ENCODE measurements around the gene GPR183.

Gene GPR183

DNA sequence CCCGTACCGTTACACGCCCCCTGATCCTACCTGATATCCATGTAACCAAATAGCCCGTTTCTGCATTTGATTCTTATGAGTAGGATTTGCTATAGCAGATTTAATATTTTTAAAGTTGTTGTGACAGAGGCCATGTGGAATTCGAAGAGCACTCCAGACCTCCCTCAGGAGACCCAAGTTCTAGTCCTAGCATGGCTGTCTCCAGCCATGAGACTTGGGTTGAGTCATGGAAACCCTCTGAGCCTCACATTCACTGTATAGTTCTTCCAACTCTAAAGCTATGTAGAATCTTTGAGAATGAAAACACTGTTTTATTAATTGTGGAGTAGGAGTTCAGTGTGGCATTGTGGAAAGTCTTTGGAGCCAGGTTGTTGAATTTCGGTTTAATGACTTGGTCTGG, 8.0 kb upstream of the GPR183 start:
- H3K36me3 ChIP-seq (ENCODE audit: insufficient read depth, low read length) = peaks cover 56% of the 10 kb centered on the region; the same call in 1 of the 2 replicates
- H3K27me3 ChIP-seq (ENCODE audit: insufficient read depth, low read length, poor library complexity, severe bottlenecking) = no peaks in the 10 kb centered on the region
- no peaks in the 10 kb centered on the region for H3F3A ChIP-seq (ENCODE audit: low read depth)
- H3K9me3 ChIP-seq (ENCODE audit: insufficient read depth, low read depth, low read length) = no peaks in the 10 kb centered on the region
- peaks cover 4% of the 10 kb centered on the region for H4K20me1 ChIP-seq (ENCODE audit: insufficient read depth, low read length, poor library complexity, severe bottlenecking)
- no peak for TF ChIP-seq EZH2phosphoT487 (IDR thresholded peaks at IDR 0.05; ENCODE audit: borderline replicate concordance)
- TF ChIP-seq, protein P1, sequence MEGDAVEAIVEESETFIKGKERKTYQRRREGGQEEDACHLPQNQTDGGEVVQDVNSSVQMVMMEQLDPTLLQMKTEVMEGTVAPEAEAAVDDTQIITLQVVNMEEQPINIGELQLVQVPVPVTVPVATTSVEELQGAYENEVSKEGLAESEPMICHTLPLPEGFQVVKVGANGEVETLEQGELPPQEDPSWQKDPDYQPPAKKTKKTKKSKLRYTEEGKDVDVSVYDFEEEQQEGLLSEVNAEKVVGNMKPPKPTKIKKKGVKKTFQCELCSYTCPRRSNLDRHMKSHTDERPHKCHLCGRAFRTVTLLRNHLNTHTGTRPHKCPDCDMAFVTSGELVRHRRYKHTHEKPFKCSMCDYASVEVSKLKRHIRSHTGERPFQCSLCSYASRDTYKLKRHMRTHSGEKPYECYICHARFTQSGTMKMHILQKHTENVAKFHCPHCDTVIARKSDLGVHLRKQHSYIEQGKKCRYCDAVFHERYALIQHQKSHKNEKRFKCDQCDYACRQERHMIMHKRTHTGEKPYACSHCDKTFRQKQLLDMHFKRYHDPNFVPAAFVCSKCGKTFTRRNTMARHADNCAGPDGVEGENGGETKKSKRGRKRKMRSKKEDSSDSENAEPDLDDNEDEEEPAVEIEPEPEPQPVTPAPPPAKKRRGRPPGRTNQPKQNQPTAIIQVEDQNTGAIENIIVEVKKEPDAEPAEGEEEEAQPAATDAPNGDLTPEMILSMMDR (conservative IDR thresholded peaks at IDR 0.05; ENCODE audit: low read length) = no peak
- no peak overlapping the region for H3K4me3 ChIP-seq (ENCODE audit: low read length, poor library complexity, severe bottlenecking)
- no peak overlapping the region for H3K9ac ChIP-seq (ENCODE audit: low read depth, low read length, poor library complexity, severe bottlenecking)
- no peak overlapping the region for H3K4me2 ChIP-seq (ENCODE audit: low read depth, low read length, poor library complexity, severe bottlenecking)
- no peaks in the 10 kb centered on the region for H3K4me1 ChIP-seq (ENCODE audit: insufficient read depth, low read length, poor library complexity, severe bottlenecking)
- H3K79me2 ChIP-seq (ENCODE audit: insufficient read depth, low read length) = peaks cover 27% of the 10 kb centered on the region; the same call in 1 of the 2 replicates
- no peaks in the 10 kb centered on the region for H3K9me2 ChIP-seq (replicated peaks; ENCODE audit: low read depth, low read length)
- no peak overlapping the region for H2AFZ ChIP-seq (ENCODE audit: low read length)

DNA sequence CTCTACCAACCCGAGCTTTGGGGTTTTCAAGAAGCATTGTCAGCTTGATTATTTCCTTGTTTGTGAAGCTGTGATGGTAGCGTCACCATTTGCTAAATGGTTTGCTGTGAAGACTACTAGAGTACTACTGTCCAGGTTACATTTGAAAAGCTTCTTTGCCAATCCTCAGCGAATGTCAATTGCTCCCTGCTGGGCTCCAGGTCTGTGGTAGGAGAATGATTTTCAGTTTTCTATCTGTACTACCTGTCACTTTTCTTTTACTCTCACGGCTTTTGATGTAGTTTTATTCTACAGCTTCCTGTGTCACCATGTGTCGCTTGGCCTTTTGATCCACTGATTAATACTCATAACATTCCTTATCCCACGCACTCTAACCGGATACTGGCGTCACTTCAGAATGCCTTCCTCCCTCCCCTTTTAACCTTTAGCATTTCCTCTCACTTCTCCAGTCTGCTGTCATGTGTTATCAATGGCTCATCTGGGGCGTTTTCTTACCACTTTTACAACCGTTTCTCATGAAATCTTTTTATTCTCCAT, 7.5 kb upstream of the GPR183 start:
- peaks cover 56% of the 10 kb centered on the region; the same call in 1 of the 2 replicates for H3K36me3 ChIP-seq (ENCODE audit: insufficient read depth, low read length)
- H3K4me2 ChIP-seq (ENCODE audit: low read depth, low read length, poor library complexity, severe bottlenecking) = no peak overlapping the region
- no peaks in the 10 kb centered on the region for H3K9me3 ChIP-seq (ENCODE audit: insufficient read depth, low read depth, low read length)
- H3F3A ChIP-seq (ENCODE audit: low read depth) = no peaks in the 10 kb centered on the region
- H3K79me2 ChIP-seq (ENCODE audit: insufficient read depth, low read length) = peaks cover 31% of the 10 kb centered on the region; the same call in 1 of the 2 replicates
- H2AFZ ChIP-seq (ENCODE audit: low read length) = no peak overlapping the region
- TF ChIP-seq, protein P1 (conservative IDR thresholded peaks at IDR 0.05; ENCODE audit: low read length) = no peak
- no peak for TF ChIP-seq EZH2phosphoT487 (IDR thresholded peaks at IDR 0.05; ENCODE audit: borderline replicate concordance)
- H3K4me1 ChIP-seq (ENCODE audit: insufficient read depth, low read length, poor library complexity, severe bottlenecking) = no peaks in the 10 kb centered on the region
- H3K9me2 ChIP-seq (replicated peaks; ENCODE audit: low read depth, low read length) = no peaks in the 10 kb centered on the region
- peaks cover 4% of the 10 kb centered on the region for H4K20me1 ChIP-seq (ENCODE audit: insufficient read depth, low read length, poor library complexity, severe bottlenecking)
- H3K4me3 ChIP-seq (ENCODE audit: low read length, poor library complexity, severe bottlenecking) = no peak overlapping the region
- no peak overlapping the region for H3K9ac ChIP-seq (ENCODE audit: low read depth, low read length, poor library complexity, severe bottlenecking)
- no peaks in the 10 kb centered on the region for H3K27me3 ChIP-seq (ENCODE audit: insufficient read depth, low read length, poor library complexity, severe bottlenecking)

DNA sequence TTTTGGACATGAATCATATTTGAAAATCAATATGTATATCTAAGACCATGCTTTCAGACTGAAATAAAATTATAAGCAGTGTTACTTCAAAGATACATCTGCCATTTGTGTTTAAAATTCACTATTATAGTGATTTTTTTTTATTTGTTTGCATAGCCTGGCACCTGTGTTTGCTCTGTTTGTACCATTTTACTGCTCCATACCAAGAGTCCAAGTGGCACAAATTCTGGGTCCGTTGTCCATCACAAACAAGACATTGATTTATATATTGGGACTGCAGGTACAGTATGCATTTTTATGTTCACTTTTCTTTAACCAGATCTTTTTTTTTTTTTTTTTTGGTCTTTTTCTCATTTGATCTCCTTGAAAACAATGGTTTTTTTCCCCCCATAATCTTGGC, 6.7 kb upstream of the GPR183 start:
- H3K9me2 ChIP-seq (replicated peaks; ENCODE audit: low read depth, low read length) = no peaks in the 10 kb centered on the region
- TF ChIP-seq, protein P1 (conservative IDR thresholded peaks at IDR 0.05; ENCODE audit: low read length) = no peak
- no peak for TF ChIP-seq EZH2phosphoT487 (IDR thresholded peaks at IDR 0.05; ENCODE audit: borderline replicate concordance)
- no peaks in the 10 kb centered on the region for H3K4me1 ChIP-seq (ENCODE audit: insufficient read depth, low read length, poor library complexity, severe bottlenecking)
- H3K79me2 ChIP-seq (ENCODE audit: insufficient read depth, low read length) = peaks cover 32% of the 10 kb centered on the region; the same call in 1 of the 2 replicates
- no peaks in the 10 kb centered on the region for H3K9me3 ChIP-seq (ENCODE audit: insufficient read depth, low read depth, low read length)
- no peaks in the 10 kb centered on the region for H3K27me3 ChIP-seq (ENCODE audit: insufficient read depth, low read length, poor library complexity, severe bottlenecking)
- H3K4me2 ChIP-seq (ENCODE audit: low read depth, low read length, poor library complexity, severe bottlenecking) = no peak overlapping the region
- H3K4me3 ChIP-seq (ENCODE audit: low read length, poor library complexity, severe bottlenecking) = no peak overlapping the region
- H4K20me1 ChIP-seq (ENCODE audit: insufficient read depth, low read length, poor library complexity, severe bottlenecking) = peaks cover 4% of the 10 kb centered on the region
- no peak overlapping the region for H3K9ac ChIP-seq (ENCODE audit: low read depth, low read length, poor library complexity, severe bottlenecking)
- H2AFZ ChIP-seq (ENCODE audit: low read length) = no peak overlapping the region
- no peaks in the 10 kb centered on the region for H3F3A ChIP-seq (ENCODE audit: low read depth)
- peaks cover 54% of the 10 kb centered on the region; the same call in 1 of the 2 replicates for H3K36me3 ChIP-seq (ENCODE audit: insufficient read depth, low read length)

Measured in Loucy (cell line).